GM12892 (cell line): ENCODE data around the gene ZNF394. TPM values are rescaled to one million over a fixed set of nuclear protein-coding genes. Genes with fewer than 3 reads are reported as not detected.
"Not testable (repeated sequence)": the region's sequence is repeated elsewhere in the genome, so short reads cannot be mapped to it uniquely, and the experiment has no call there.

Experiments used
- DNase-seq: peaks from one replicate; pipeline ENCODE4 v3.0.0; 2011; ENCODE audit not compliant: insufficient read length
- FAIRE-seq: peaks from 2 replicates; lab custom pipeline; 2011; peaks lifted over from hg19 to GRCh38; lab: Jason Lieb, UNC
- POLR2A ChIP-seq: IDR thresholded peaks from 2 replicates; pipeline ENCODE4 v1.6.1; 2011; ENCODE audit warnings: low read depth, low read length, control low read depth
- POLR2AphosphoS5 ChIP-seq: IDR thresholded peaks from 2 replicates; pipeline ENCODE4 v1.6.1; 2011; ENCODE audit warnings: low read depth, low read length, control low read depth
- TAF1 ChIP-seq: IDR thresholded peaks from 2 replicates; pipeline ENCODE4 v1.6.1; 2011; ENCODE audit warnings: low read depth, mild to moderate bottlenecking, control low read depth, low read length, borderline replicate concordance
- polyA plus RNA-seq: library from polyadenylated mRNA; unstranded; fragments of >200 nt; gene quantifications from one replicate; pipeline ENCODE4 v1.2.1, GENCODE V29; 2012; ENCODE audit warnings: missing spikeins, inconsistent platforms; ENCODE audit not compliant: missing spikeins

Gene ZNF394
- 21.0 TPM for polyA plus RNA-seq

- FAIRE-seq (peak; percentile 81), DNase-seq (peak; percentile 84)
- TF ChIP-seq POLR2AphosphoS5 (peak; percentile 95), POLR2A (peak; percentile 95), TAF1 (peak; percentile 87)
Observed at GRCh38 chr7:99499721-99500636, at the start of gene ZNF394. ZNF394 (minus strand) TSS chr7:99500281; CDS start chr7:99500093, 188 bp downstream.

- DNase-seq, FAIRE-seq: not testable (repeated sequence)
Observed at GRCh38 chr7:99549545-99549944, 49.5 kb upstream of the ZNF394 start.

GRCh38 chr7:99545308-99545707 lies 45.2 kb upstream of the ZNF394 start:
- DNase-seq, FAIRE-seq: not testable (repeated sequence)

GRCh38 chr7:99543916-99544315 lies 43.8 kb upstream of the ZNF394 start:
- TF ChIP-seq POLR2AphosphoS5: no peak
- FAIRE-seq: no peak
- DNase-seq: no peak

- FAIRE-seq: no peak
Observed at GRCh38 chr7:99543081-99543671, 43.1 kb upstream of the ZNF394 start.

GRCh38 chr7:99541212-99541611 lies 41.1 kb upstream of the ZNF394 start:
- FAIRE-seq (no peak), DNase-seq (no peak)
- TF ChIP-seq TAF1: no peak
- TF ChIP-seq POLR2AphosphoS5: no peak
- no peak for TF ChIP-seq POLR2A

More at GRCh38 chr7:99543081-99543671, 43.1 kb upstream of the ZNF394 start:
- DNase-seq: no peak
- TF ChIP-seq TAF1 (no peak), POLR2AphosphoS5 (no peak), POLR2A (no peak)

- no peak for FAIRE-seq
- no peak for DNase-seq
- TF ChIP-seq POLR2A (no peak), TAF1 (no peak), POLR2AphosphoS5 (no peak)
Observed at GRCh38 chr7:99540542-99540941, 40.5 kb upstream of the ZNF394 start.

- TF ChIP-seq TAF1 (no peak), POLR2AphosphoS5 (no peak), POLR2A (no peak)
- FAIRE-seq (no peak), DNase-seq (no peak)
Observed at GRCh38 chr7:99539213-99539811, 39.2 kb upstream of the ZNF394 start.

GRCh38 chr7:99535667-99536066 lies 35.6 kb upstream of the ZNF394 start:
- DNase-seq (no peak), FAIRE-seq (no peak)
- TF ChIP-seq POLR2A (no peak), TAF1 (no peak), POLR2AphosphoS5 (no peak)

- FAIRE-seq (no peak), DNase-seq (no peak)
- TF ChIP-seq POLR2A (no peak), TAF1 (no peak), POLR2AphosphoS5 (no peak)
Observed at GRCh38 chr7:99531354-99531765, 31.3 kb upstream of the ZNF394 start.

GRCh38 chr7:99525713-99526440 lies 25.8 kb upstream of the ZNF394 start:
- FAIRE-seq (no peak), DNase-seq (no peak)
- TF ChIP-seq POLR2A: no peak
- TF ChIP-seq POLR2AphosphoS5: no peak
- no peak for TF ChIP-seq TAF1

GRCh38 chr7:99521399-99521798 lies 21.3 kb upstream of the ZNF394 start:
- no peak for DNase-seq
- TF ChIP-seq POLR2AphosphoS5 (no peak), TAF1 (no peak), POLR2A (no peak)
- no peak for FAIRE-seq
